Heart left ventricle (tissue), 13 donors: ENCODE measurements around the gene FNDC11.

Experiments used
- POLR2A ChIP-seq, 2 donors: fragments of 450-650 bp; IDR thresholded peaks; one replicate each; pipeline ENCODE4 v1.6.1; 2017; ENCODE audit warnings: antibody characterized with exemption in 2 of 2, mild to moderate bottlenecking in 2 of 2, moderate library complexity in 2 of 2
- TF ChIP-seq, protein P1 (sequence below), 12 donors: fragments of 200-600 bp; sonication (generic) in 4 of 12; IDR thresholded peaks; one replicate each; pipeline versions ENCODE4 v1.5.0 to v1.8.0; 2018 to 2022; ENCODE audit warnings: antibody characterized with exemption in 12 of 12, mild to moderate bottlenecking in 5 of 12
- donor health status: ischemic (EF 13 %, LVEDD 7.1; RV severe dilation, severe dysfunction).
- donor health status: DM: no; HTN: yes; CAD: no.
- donor health status: DM: no; HTN: no; CAD: no.
- donor health status: ischemic (EF 25% LVEDD 6.9; RV normal size, moderate dysfunction).
- donor health status: ischemic (EF 25% LVEDD 5.7; RV mildly dilated, moderate dysfunction).
- donor health status: ischemic (EF 35%, LVEDD 5.7; RV mildly dilated, moderate dysfunction).
- donor health status: nonischemic (EF 11% LVEDD 7.7; RV severe dilation, severe dysfunction).
- donor health status: DM: yes; HTN: yes; CAD: no.
- donor health status: PGD.
- donor health status: ischemic (EF 29% LVEDD 5.4; RV normal size, mild dysfunction).
- donor health status: nonischemic (EF 23%, LVEDD 6.1; RV moderate dilation, normal function).

DNA sequence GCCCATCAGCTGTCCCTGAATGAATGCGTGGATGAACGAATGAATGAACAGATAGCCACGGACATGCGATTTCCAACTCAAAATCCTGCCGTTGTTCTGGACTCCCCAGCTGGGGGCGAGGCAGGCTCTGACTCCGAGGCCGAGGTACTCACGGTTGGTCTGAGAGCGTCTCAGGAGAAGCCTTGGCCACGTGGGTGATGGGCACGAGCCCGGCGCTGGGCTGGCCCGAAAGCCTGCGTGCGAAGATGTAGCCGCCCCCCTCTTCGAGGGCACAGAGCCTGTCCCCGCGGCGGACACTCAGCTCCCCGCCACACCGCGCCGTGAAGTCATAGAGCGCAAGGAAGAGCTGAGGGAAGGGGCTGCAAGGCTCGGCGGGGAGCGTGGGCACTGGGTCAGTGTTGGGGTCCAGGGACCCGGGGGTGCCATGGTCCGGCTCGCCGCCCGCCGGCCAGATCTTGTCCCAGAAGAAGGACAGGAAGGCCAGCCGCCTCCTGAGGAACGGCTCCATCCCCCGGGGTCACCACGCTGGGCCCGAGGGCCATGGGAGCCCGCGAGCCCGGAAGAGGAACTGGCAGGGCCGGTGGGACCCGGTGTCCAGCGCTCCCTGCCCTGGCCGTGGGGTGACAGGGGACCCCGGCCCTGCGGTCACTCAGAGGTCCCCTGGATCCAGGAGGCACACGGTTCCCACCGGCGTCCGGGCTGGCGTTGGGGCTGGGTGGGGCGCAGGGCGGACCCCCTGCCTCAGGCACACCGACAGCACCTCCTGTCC, 6.8 kb upstream of the FNDC11 start:
- TF ChIP-seq, protein P1, sequence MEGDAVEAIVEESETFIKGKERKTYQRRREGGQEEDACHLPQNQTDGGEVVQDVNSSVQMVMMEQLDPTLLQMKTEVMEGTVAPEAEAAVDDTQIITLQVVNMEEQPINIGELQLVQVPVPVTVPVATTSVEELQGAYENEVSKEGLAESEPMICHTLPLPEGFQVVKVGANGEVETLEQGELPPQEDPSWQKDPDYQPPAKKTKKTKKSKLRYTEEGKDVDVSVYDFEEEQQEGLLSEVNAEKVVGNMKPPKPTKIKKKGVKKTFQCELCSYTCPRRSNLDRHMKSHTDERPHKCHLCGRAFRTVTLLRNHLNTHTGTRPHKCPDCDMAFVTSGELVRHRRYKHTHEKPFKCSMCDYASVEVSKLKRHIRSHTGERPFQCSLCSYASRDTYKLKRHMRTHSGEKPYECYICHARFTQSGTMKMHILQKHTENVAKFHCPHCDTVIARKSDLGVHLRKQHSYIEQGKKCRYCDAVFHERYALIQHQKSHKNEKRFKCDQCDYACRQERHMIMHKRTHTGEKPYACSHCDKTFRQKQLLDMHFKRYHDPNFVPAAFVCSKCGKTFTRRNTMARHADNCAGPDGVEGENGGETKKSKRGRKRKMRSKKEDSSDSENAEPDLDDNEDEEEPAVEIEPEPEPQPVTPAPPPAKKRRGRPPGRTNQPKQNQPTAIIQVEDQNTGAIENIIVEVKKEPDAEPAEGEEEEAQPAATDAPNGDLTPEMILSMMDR (IDR thresholded peaks at IDR 0.05), result no peak
- no peak for TF ChIP-seq POLR2A (IDR thresholded peaks at IDR 0.05)
